AG04450 (cell line): Measurements from ENCODE around the gene CERK. TPM values are rescaled to one million over a fixed set of nuclear protein-coding genes. Genes with fewer than 3 reads are reported as not detected.

Experiments
- CTCF ChIA-PET: fragments of 300-600, 350-600 bp; formaldehyde crosslinking; extraction: SDS; loops from one replicate; lab custom pipeline; 2022; ENCODE audit warnings: antibody characterized with exemption, inconsistent platforms; lab: Charles Lee
- POLR2A ChIA-PET: fragments of 350-600 bp; formaldehyde crosslinking; extraction: SDS; loops from one replicate; lab custom pipeline; 2021; ENCODE audit warnings: antibody characterized with exemption, inconsistent platforms; lab: Yijun Ruan, JAX
- DNase-seq: peaks from one replicate; pipeline ENCODE4 v3.0.0-alpha.2; 2011; ENCODE audit warnings: low read depth, low spot score
- H3K27ac ChIP-seq: one replicate; pipeline ENCODE4 v1.5.1; 2012; ENCODE audit warnings: low read depth, low read length, control low read depth
- H3K27me3 ChIP-seq: one replicate; pipeline ENCODE4 v1.6.0; 2012; ENCODE audit warnings: low read length; ENCODE audit not compliant: control insufficient read depth, insufficient read depth
- H3K4me3 ChIP-seq: 2 replicates; pipeline ENCODE4 v1.5.1; 2011; ENCODE audit warnings: mild to moderate bottlenecking, low read depth, low read length, control low read depth
- H3K9me3 ChIP-seq: 2 replicates; pipeline ENCODE4 v1.5.1; 2012; ENCODE audit warnings: low read length; ENCODE audit not compliant: control insufficient read depth, insufficient read depth
- polyA plus RNA-seq: library from polyadenylated mRNA; depleted of rRNA; stranded (reverse); fragments of >200 nt; gene quantifications from 2 replicates; pipeline ENCODE4 v1.2.3, GENCODE V29; 2011
- TF ChIP-seq, protein P1 (sequence below): IDR thresholded peaks from 2 replicates; pipeline ENCODE4 v1.5.1; 2011; ENCODE audit warnings: low read depth, low read length, control low read depth, inconsistent platforms

The CERK gene
- polyA plus RNA-seq, 1 experiment: 29.0 TPM

DNA sequence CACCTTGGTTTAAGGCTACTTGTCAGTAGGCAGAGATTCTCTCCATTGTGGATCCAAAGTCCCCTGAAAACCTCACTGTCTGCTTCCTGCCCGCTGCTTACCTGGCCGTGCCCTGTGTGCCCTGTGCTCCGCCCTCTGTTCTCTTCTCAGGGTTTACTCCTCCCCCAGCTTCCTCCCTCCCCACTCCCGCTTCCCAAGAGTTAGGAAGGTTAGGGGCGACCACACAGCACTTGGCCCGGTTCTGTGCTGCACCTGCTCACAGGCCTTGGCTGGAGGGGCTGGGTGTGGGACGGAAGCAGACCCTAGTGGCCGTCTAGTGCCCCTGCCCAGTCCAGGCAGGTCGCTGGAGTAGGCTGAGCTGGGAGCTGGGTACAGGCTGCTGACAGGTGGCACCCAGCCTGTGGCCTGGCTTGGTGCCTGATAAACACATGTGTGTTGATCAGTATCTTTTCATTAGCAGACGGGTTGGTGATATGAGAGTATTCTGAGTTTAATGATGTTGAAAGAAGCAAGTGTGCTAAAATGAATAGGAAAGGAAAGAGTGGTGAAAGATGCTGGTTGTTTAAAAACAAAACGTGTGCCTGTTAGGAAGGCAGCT, 77.3 kb downstream of the CERK start:
- TF ChIP-seq, protein P1, sequence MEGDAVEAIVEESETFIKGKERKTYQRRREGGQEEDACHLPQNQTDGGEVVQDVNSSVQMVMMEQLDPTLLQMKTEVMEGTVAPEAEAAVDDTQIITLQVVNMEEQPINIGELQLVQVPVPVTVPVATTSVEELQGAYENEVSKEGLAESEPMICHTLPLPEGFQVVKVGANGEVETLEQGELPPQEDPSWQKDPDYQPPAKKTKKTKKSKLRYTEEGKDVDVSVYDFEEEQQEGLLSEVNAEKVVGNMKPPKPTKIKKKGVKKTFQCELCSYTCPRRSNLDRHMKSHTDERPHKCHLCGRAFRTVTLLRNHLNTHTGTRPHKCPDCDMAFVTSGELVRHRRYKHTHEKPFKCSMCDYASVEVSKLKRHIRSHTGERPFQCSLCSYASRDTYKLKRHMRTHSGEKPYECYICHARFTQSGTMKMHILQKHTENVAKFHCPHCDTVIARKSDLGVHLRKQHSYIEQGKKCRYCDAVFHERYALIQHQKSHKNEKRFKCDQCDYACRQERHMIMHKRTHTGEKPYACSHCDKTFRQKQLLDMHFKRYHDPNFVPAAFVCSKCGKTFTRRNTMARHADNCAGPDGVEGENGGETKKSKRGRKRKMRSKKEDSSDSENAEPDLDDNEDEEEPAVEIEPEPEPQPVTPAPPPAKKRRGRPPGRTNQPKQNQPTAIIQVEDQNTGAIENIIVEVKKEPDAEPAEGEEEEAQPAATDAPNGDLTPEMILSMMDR: no peak
- H3K27me3 ChIP-seq: peaks cover 4% of the 10 kb centered on the region
- H3K9me3 ChIP-seq: no peaks in the 10 kb centered on the region; the same call in 1 of the 2 replicates
- ChIA-PET POLR2A (no interaction called here), CTCF (interaction anchor here (1.4 kb wide), 1 partner anchor 97 kb away, joined by 4 read pairs; no protein-coding TSS in a partner anchor)
- no peak overlapping the region for H3K27ac ChIP-seq
- H3K4me3 ChIP-seq: no peak overlapping the region
- no peak for DNase-seq

DNA sequence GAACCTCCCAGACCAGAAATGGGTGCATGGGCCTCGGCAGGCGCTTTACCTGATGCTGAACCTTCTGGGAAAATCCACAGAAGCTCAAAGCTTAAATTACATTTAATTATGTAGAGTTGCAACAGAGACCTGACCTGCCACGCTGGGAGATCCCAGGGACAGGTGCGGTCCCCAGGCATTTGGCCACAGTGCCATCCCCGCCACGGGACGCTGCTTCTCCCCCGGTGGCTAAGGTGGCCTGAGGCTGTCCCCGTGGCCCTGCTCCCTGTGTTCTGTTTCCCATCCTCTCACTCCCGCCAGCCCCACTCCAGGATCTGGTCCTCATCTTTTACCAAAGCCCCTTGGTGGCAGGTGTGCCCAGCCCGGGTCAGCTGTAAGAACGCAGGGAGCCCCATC, 78.3 kb downstream of the CERK start:
- H3K27ac ChIP-seq: no peak overlapping the region
- ChIA-PET CTCF (interaction anchor here (1.4 kb wide), 1 partner anchor 97 kb away, joined by 4 read pairs; no protein-coding TSS in a partner anchor), POLR2A (no interaction called here)
- H3K27me3 ChIP-seq: peaks cover 4% of the 10 kb centered on the region
- DNase-seq: no peak
- H3K4me3 ChIP-seq: no peak overlapping the region
- H3K9me3 ChIP-seq: no peaks in the 10 kb centered on the region; the same call in 1 of the 2 replicates
- TF ChIP-seq, protein P1: no peak

DNA sequence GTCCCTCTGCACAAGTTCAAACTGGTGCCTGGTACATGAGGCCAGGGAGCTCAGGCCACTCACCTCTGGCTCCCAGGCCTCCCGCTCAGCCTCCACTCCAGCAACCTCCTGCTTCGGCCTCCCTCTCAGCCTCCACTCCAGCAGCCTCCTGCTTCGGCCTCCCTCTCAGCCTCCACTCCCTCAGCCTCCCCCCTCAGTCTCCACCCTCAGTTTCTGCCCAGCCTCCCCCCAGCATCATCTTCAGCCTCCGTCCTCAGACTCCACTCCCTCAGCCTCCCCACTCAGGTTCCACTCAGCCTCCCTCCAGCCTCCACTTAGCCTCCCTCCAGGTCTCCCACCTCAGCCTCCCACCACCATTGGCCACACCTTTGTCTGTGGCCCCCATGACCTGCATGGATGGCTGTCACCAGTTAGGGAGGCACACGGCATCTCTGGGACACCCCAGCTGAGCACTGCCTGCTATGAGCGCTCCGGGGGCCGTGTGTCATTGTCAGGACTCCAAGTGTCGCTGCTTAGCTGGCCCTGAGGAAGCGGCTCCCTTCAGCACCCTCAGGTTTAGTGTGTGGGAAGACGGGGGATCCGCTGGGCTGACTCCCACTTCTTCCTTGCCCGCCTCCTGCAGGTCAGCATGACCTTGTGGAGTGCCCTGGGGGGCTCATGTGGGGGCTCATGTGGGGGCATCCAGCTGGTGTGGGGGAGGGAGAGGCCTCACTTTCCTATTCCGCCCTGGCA, 78.8 kb downstream of the CERK start:
- no peak for DNase-seq

DNA sequence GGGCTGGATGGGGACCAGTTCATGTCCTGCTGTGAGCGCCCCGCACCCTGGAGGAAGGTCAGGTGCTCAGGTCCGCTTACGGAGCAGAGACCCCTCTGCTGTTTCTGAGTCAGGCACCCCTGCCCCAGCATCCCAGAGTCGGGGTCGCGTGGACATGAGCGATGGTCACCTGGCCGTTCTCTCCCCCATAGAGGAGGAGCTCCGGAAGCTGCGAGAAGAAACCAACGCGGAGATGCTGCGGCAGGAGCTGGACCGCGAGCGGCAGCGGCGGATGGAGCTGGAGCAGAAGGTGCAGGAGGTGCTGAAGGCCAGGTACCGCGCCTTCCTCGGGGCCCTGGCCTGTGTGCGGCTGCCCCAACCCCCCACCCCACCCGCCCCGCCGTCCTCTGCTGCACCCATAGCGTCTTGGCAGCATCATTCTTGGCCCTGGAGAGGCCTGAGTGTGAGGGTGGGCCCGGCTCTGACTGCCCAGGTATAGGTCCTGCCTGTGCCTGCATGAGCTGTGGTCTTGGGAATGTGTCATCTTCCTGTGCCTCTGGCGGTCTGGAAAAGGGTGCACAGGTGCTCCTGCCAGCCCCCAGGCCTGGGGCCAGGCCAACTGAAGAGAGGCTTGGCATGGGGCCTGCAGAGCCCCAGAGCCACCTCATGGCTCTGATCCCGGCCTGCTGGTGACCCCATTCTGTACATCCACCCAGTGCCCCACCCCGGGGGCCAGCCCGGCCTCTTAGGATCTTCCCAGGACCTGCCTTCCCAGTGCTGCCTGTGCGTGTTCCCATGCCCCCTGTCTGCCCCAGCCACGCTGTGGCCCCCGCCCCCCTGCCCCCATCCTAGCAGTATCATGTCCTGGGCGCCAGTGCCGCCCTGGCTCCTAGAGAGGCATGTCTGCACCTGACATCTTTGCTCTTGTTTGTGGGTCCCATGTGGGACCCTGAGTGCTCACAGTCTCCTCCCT, 79.8 kb downstream of the CERK start:
- H3K9me3 ChIP-seq: no peaks in the 10 kb centered on the region; the same call in 1 of the 2 replicates
- TF ChIP-seq, protein P1: no peak
- CTCF ChIA-PET: no interaction called here
- peaks cover 4% of the 10 kb centered on the region for H3K27me3 ChIP-seq
- DNase-seq: no peak
- H3K4me3 ChIP-seq: no peak overlapping the region
- no peak overlapping the region for H3K27ac ChIP-seq
- POLR2A ChIA-PET: no interaction called here

More for the DNA sequence above, 78.8 kb downstream of the CERK start:
- H3K27ac ChIP-seq: no peak overlapping the region
- TF ChIP-seq, protein P1: no peak
- ChIA-PET POLR2A (no interaction called here), CTCF (no interaction called here)
- H3K4me3 ChIP-seq: no peak overlapping the region
- H3K27me3 ChIP-seq: peaks cover 4% of the 10 kb centered on the region
- H3K9me3 ChIP-seq: no peaks in the 10 kb centered on the region; the same call in 1 of the 2 replicates
